Activated T-cell treated with anti-CD3 and anti-CD28 coated beads for 24 hours (primary cell): ENCODE data around the gene ACER2.
A peak's percentile ranks its signal among the peaks of the same experiment; 100 is the strongest.

Source experiments
- DNase-seq: peaks from one replicate; pipeline ENCODE4 v3.0.0-alpha.2; 2020; ENCODE audit warnings: low read depth

The ACER2 gene

GRCh38 chr9:19456426-19456825 lies 47.6 kb downstream of the ACER2 start:
- DNase-seq, result no peak

GRCh38 chr9:19456996-19457692 lies 48.3 kb downstream of the ACER2 start:
- peak; percentile 51 for DNase-seq

GRCh38 chr9:19457693-19458009 lies 48.8 kb downstream of the ACER2 start:
- no peak for DNase-seq

GRCh38 chr9:19460243-19460642 lies 51.4 kb downstream of the ACER2 start:
- no peak for DNase-seq

GRCh38 chr9:19461135-19461534 lies 52.3 kb downstream of the ACER2 start:
- no peak for DNase-seq

- DNase-seq, result no peak
Observed at GRCh38 chr9:19464061-19464763, 55.4 kb downstream of the ACER2 start.

GRCh38 chr9:19464764-19465585 lies 56.2 kb downstream of the ACER2 start:
- DNase-seq, result peak; percentile 52

- DNase-seq, result no peak
Observed at GRCh38 chr9:19465586-19466279, 56.9 kb downstream of the ACER2 start.

GRCh38 chr9:19466280-19466639 lies 57.5 kb downstream of the ACER2 start:
- no peak for DNase-seq

GRCh38 chr9:19469271-19469670 lies 60.5 kb downstream of the ACER2 start:
- no peak for DNase-seq

- DNase-seq, result no peak
Observed at GRCh38 chr9:19470567-19470966, 61.8 kb downstream of the ACER2 start.

GRCh38 chr9:19470981-19471650 lies 62.3 kb downstream of the ACER2 start:
- no peak for DNase-seq

- peak; percentile 31 for DNase-seq
Observed at GRCh38 chr9:19471737-19472648, 63.2 kb downstream of the ACER2 start.

- DNase-seq, result no peak
Observed at GRCh38 chr9:19473605-19474004, 64.8 kb downstream of the ACER2 start.

GRCh38 chr9:19479874-19480273 lies 71.1 kb downstream of the ACER2 start:
- DNase-seq, result no peak

GRCh38 chr9:19480345-19480744 lies 71.5 kb downstream of the ACER2 start:
- DNase-seq, result no peak

- no peak for DNase-seq
Observed at GRCh38 chr9:19481121-19481870, 72.5 kb downstream of the ACER2 start.

- DNase-seq, result no peak
Observed at GRCh38 chr9:19481971-19482404, 73.2 kb downstream of the ACER2 start.

- no peak for DNase-seq
Observed at GRCh38 chr9:19484699-19485098, 75.9 kb downstream of the ACER2 start.

GRCh38 chr9:19485193-19485592 lies 76.4 kb downstream of the ACER2 start:
- no peak for DNase-seq
